ENCODE measurements around the gene ERN1. TPM values are rescaled to one million over a fixed set of nuclear protein-coding genes. Genes with fewer than 3 reads are reported as not detected.

The ERN1 gene
- polyA plus RNA-seq, 1 donor from 2014 or later = 2.3 TPM

DNA sequence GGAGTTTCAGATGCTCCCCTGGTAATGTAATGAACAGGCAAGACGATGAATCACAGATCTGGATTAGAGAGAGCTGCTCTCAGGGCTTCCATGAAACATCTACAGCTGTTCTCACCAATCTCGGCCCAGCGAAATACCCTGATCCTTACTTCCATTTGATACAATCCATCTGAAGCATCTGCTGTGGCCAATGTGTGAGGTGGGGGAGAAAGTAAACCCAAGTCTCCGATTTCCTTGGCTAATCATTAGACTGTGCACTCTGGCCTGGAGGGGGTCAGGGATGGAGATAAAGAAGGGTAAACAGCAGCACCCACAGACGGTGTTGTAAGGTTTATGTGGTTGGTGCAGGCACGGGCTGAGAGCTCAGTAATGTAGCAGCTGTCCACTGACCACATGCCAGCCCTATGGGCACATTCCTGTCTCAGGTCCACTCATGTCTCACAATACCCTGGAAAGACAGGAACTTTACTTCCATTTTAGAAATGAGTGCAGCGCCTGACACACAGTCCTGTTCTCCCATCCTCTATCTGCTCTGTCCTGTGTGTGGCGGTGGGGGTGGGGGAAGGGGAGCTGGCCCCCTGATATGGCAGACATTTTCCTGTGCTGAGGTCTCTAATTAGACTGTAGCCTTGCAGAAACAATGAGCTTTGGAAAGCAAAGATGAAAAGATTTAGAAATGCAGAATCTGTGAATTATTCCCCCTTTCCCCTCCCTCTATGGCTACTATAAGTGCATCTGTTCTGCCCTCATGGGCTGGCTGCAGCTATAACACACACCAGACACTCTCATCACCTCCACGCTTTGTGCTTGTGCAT, 48.3 kb upstream of the ERN1 start:
- TF ChIP-seq, protein P1, sequence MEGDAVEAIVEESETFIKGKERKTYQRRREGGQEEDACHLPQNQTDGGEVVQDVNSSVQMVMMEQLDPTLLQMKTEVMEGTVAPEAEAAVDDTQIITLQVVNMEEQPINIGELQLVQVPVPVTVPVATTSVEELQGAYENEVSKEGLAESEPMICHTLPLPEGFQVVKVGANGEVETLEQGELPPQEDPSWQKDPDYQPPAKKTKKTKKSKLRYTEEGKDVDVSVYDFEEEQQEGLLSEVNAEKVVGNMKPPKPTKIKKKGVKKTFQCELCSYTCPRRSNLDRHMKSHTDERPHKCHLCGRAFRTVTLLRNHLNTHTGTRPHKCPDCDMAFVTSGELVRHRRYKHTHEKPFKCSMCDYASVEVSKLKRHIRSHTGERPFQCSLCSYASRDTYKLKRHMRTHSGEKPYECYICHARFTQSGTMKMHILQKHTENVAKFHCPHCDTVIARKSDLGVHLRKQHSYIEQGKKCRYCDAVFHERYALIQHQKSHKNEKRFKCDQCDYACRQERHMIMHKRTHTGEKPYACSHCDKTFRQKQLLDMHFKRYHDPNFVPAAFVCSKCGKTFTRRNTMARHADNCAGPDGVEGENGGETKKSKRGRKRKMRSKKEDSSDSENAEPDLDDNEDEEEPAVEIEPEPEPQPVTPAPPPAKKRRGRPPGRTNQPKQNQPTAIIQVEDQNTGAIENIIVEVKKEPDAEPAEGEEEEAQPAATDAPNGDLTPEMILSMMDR (IDR thresholded peaks at IDR 0.05; ENCODE audit: poor library complexity, severe bottlenecking) = no peak
- no peak for TF ChIP-seq RAD21 (conservative IDR thresholded peaks at IDR 0.05)
- no peak for TF ChIP-seq POLR2AphosphoS5 (IDR thresholded peaks at IDR 0.05)
- H3K79me2 ChIP-seq (replicated peaks; ENCODE audit: insufficient read depth, low read length) = no peaks in the 10 kb centered on the region
- H3K27me3 ChIP-seq (ENCODE audit: insufficient read depth, low read depth, low read length) = no peaks in the 10 kb centered on the region
- no peak overlapping the region for H3K27ac ChIP-seq (ENCODE audit: low read length)
- no peaks in the 10 kb centered on the region for H3F3A ChIP-seq (ENCODE audit: insufficient read depth, low read length, poor library complexity, severe bottlenecking)
- H3K9ac ChIP-seq (ENCODE audit: low read length) = no peak overlapping the region
- H3K9me3 ChIP-seq (ENCODE audit: low read length) = no peaks in the 10 kb centered on the region
- H3K36me3 ChIP-seq (ENCODE audit: insufficient read depth, low read length) = no peaks in the 10 kb centered on the region
- H3K4me2 ChIP-seq (ENCODE audit: low read length) = no peak overlapping the region
- no peak overlapping the region for H2AFZ ChIP-seq (ENCODE audit: low read depth, low read length)
- H3K9me2 ChIP-seq (ENCODE audit: insufficient read depth, low read length) = no peaks in the 10 kb centered on the region
- no peaks in the 10 kb centered on the region for H4K20me1 ChIP-seq (ENCODE audit: insufficient read depth)
- H3K4me3 ChIP-seq (ENCODE audit: low read length) = no peak overlapping the region

DNA sequence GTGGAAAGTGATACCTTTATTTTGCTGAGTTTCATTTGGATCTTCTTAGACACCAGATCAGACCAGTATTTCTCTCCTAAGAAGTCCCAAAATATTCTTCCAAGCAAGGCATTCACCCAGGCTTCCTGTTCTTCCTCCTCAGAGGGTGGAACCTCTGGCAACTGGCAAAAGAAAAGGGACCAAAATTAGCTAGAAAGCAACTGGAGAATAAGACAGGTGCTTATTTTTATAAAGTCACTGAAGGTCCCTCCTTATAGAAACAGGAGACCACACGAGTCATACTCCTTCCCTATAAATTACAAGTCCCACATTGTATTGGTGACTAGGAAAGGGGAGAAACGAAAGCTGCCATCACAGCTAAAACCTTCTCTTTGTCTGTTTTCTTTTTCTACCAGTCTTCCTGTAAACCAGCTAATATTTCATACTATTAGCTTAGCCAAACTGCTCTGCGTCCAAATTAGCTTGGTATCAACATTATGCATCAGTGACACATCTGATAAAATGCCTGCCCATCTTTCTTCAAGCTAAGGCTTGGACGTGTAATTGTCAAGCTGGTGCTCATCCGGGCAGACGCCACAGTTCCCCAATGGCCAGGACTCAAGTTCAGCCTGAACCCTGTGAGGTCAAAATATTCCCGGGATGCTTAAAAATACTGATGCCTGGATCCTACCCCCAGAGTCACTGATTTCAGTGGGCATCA, 47.5 kb upstream of the ERN1 start:
- H3K4me3 ChIP-seq (ENCODE audit: low read length) = no peak overlapping the region
- H3K9me3 ChIP-seq (ENCODE audit: low read length) = no peaks in the 10 kb centered on the region
- H3K79me2 ChIP-seq (replicated peaks; ENCODE audit: insufficient read depth, low read length) = no peaks in the 10 kb centered on the region
- no peak overlapping the region for H3K4me2 ChIP-seq (ENCODE audit: low read length)
- no peaks in the 10 kb centered on the region for H3K36me3 ChIP-seq (ENCODE audit: insufficient read depth, low read length)
- no peak for TF ChIP-seq EZH2 (IDR thresholded peaks at IDR 0.05; ENCODE audit: borderline replicate concordance, insufficient read depth, low read length, poor library complexity, severe bottlenecking)
- TF ChIP-seq POLR2AphosphoS5 (IDR thresholded peaks at IDR 0.05) = no peak
- TF ChIP-seq, protein P2, sequence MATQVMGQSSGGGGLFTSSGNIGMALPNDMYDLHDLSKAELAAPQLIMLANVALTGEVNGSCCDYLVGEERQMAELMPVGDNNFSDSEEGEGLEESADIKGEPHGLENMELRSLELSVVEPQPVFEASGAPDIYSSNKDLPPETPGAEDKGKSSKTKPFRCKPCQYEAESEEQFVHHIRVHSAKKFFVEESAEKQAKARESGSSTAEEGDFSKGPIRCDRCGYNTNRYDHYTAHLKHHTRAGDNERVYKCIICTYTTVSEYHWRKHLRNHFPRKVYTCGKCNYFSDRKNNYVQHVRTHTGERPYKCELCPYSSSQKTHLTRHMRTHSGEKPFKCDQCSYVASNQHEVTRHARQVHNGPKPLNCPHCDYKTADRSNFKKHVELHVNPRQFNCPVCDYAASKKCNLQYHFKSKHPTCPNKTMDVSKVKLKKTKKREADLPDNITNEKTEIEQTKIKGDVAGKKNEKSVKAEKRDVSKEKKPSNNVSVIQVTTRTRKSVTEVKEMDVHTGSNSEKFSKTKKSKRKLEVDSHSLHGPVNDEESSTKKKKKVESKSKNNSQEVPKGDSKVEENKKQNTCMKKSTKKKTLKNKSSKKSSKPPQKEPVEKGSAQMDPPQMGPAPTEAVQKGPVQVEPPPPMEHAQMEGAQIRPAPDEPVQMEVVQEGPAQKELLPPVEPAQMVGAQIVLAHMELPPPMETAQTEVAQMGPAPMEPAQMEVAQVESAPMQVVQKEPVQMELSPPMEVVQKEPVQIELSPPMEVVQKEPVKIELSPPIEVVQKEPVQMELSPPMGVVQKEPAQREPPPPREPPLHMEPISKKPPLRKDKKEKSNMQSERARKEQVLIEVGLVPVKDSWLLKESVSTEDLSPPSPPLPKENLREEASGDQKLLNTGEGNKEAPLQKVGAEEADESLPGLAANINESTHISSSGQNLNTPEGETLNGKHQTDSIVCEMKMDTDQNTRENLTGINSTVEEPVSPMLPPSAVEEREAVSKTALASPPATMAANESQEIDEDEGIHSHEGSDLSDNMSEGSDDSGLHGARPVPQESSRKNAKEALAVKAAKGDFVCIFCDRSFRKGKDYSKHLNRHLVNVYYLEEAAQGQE (IDR thresholded peaks at IDR 0.05; ENCODE audit: borderline replicate concordance) = no peak
- TF ChIP-seq TAF1 (IDR thresholded peaks at IDR 0.05; ENCODE audit: low read depth) = no peak
- TF ChIP-seq, protein P1 (IDR thresholded peaks at IDR 0.05; ENCODE audit: poor library complexity, severe bottlenecking) = no peak
- TF ChIP-seq SMC3 (conservative IDR thresholded peaks at IDR 0.05; ENCODE audit: poor library complexity) = no peak
- TF ChIP-seq MXI1 (conservative IDR thresholded peaks at IDR 0.05; ENCODE audit: poor library complexity, severe bottlenecking) = no peak
- TF ChIP-seq EP300 (conservative IDR thresholded peaks at IDR 0.05; ENCODE audit: poor library complexity, severe bottlenecking) = no peak
- TF ChIP-seq RAD21 (conservative IDR thresholded peaks at IDR 0.05) = no peak
- H3K27ac ChIP-seq (ENCODE audit: low read length) = no peak overlapping the region
- H3K9me2 ChIP-seq (ENCODE audit: insufficient read depth, low read length) = no peaks in the 10 kb centered on the region
- H3K9ac ChIP-seq (ENCODE audit: low read length) = no peak overlapping the region
- H2AFZ ChIP-seq (ENCODE audit: low read depth, low read length) = no peak overlapping the region
- H4K20me1 ChIP-seq (ENCODE audit: insufficient read depth) = no peaks in the 10 kb centered on the region
- no peaks in the 10 kb centered on the region for H3K27me3 ChIP-seq (ENCODE audit: insufficient read depth, low read depth, low read length)
- no peaks in the 10 kb centered on the region for H3F3A ChIP-seq (ENCODE audit: insufficient read depth, low read length, poor library complexity, severe bottlenecking)

Data from neural cell (in vitro differentiated cells).